GM12872 (cell line): ENCODE data around the gene ZC3H12A.

Source experiments
- CTCF ChIP-seq: IDR thresholded peaks from 3 replicates; pipeline ENCODE4 v1.5.1; 2011; ENCODE audit warnings: low read depth, mild to moderate bottlenecking, low read length, moderate library complexity; ENCODE audit not compliant: insufficient read depth

The ZC3H12A gene

GRCh38 chr1:37515185-37516034 is 41.0 kb downstream of the ZC3H12A start:
- no peak for TF ChIP-seq CTCF

GRCh38 chr1:37517569-37517968 is 43.2 kb downstream of the ZC3H12A start:
- TF ChIP-seq CTCF, result no peak

GRCh38 chr1:37519613-37520012 is 45.2 kb downstream of the ZC3H12A start:
- no peak for TF ChIP-seq CTCF

GRCh38 chr1:37533317-37534093 is 59.1 kb downstream of the ZC3H12A start:
- TF ChIP-seq CTCF, result no peak
